Measurements from ENCODE around the gene PPFIBP1. TPM values are rescaled to one million over a fixed set of nuclear protein-coding genes. Genes with fewer than 3 reads are reported as not detected.

PPFIBP1 gene
- total RNA-seq, 3 donors from 2014 or later, result 34.4 to 86.5 (median 84.0) TPM

DNA sequence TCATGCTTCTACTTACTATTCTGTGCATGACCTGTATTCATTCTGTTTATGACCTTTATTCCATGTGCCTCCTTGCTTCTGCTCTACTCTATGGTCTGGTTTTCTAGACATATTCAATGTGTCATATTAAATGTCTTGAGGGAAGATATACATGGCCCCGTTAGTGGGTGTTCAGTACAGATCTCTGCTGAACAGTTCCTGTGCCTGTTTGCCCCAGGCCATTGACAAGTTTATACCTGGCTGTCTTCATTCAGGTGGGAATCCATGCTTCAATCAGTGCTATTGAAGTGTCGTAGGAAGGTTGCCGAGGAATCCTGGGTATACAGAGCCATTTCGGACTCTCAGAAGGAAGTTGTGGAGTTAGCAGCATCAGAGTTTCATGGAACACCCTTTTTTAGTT, 7.4 kb upstream of the PPFIBP1 start:
- Histone ChIP-seq H3K4me3 (no peak overlapping the region), H3K27ac (no peak overlapping the region), H3K27me3 (no peaks in the 10 kb centered on the region), H3K9me3 (no peaks in the 10 kb centered on the region), H3K36me3 (no peaks in the 10 kb centered on the region), H3K4me1 (no peaks in the 10 kb centered on the region)
- TF ChIP-seq POLR2AphosphoS5 (IDR thresholded peaks at IDR 0.05) (no peak), POLR2A (IDR thresholded peaks at IDR 0.05) (no peak)
- TF ChIP-seq, protein P1, sequence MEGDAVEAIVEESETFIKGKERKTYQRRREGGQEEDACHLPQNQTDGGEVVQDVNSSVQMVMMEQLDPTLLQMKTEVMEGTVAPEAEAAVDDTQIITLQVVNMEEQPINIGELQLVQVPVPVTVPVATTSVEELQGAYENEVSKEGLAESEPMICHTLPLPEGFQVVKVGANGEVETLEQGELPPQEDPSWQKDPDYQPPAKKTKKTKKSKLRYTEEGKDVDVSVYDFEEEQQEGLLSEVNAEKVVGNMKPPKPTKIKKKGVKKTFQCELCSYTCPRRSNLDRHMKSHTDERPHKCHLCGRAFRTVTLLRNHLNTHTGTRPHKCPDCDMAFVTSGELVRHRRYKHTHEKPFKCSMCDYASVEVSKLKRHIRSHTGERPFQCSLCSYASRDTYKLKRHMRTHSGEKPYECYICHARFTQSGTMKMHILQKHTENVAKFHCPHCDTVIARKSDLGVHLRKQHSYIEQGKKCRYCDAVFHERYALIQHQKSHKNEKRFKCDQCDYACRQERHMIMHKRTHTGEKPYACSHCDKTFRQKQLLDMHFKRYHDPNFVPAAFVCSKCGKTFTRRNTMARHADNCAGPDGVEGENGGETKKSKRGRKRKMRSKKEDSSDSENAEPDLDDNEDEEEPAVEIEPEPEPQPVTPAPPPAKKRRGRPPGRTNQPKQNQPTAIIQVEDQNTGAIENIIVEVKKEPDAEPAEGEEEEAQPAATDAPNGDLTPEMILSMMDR (IDR thresholded peaks at IDR 0.05), result no peak
- no peak for DNase-seq (ENCODE audit: low spot score in 2 of 2)
- intact Hi-C loops (cut with DNase I; ENCODE audit: low total_unique reads), result loop anchor here (2.0 kb wide), 1 partner anchor 76 kb away; no protein-coding TSS in a partner anchor

DNA sequence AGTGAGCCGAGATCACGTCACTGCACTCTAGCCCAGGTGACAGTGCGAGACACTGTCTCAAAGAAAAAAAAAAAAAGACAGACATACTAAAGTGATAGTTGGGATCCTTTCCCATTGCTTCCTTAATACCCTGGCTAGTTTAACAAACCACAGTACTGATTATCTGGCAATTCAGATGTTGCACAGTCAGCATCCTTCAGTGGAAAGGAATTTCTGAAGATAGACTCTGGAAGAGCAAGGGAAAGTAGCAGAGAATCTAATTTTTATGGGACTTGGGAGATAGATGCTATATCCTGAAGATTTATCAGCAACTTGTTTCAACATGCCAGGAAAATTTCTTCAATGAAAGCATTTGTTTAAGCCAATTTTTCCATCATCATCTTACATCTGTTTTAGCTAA, 6.5 kb upstream of the PPFIBP1 start:
- no peak for DNase-seq (ENCODE audit: low spot score in 2 of 2)
- Histone ChIP-seq H3K9me3 (no peaks in the 10 kb centered on the region), H3K4me1 (no peaks in the 10 kb centered on the region), H3K36me3 (no peaks in the 10 kb centered on the region), H3K27me3 (no peaks in the 10 kb centered on the region), H3K27ac (no peak overlapping the region), H3K4me3 (no peak overlapping the region)
- intact Hi-C loops (cut with DNase I; ENCODE audit: low total_unique reads), result loop anchor here (2.0 kb wide), 1 partner anchor 75 kb away; no protein-coding TSS in a partner anchor
- TF ChIP-seq POLR2AphosphoS5 (IDR thresholded peaks at IDR 0.05), result no peak
- no peak for TF ChIP-seq POLR2A (IDR thresholded peaks at IDR 0.05)
- TF ChIP-seq, protein P1 (IDR thresholded peaks at IDR 0.05), result no peak

DNA sequence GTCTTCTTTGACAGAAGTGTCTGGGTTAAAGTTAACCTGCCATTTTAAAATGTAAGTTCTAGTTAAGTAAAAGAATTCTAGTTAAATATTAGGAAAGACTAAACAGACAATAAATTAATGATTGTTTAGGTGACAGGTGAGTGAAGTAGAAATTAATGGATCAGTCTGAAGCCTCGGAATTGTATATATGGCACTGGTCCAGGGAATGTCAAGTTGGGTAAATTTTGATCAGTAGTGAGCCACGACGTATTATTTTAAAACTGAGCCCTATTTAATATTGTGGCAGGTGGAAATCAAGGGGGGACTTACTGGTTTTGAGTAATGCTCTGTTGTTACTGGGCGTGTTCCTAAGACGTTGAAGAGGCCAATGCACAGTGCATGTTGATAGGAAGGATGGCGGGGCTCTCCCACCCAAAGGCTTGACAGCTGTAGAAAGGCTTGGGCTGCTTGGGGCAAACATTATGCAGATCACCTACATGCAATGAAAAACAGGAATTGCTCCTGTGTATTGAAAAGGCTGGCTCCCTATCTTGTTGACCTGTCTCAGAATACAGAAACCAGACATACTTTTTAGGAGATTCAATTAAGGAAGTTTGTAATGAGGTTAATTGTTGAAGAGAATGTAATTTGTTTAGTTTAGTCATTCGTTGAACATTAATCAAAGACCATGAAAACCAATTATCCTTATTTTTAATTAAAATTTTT, 5.9 kb upstream of the PPFIBP1 start:
- no peaks in the 10 kb centered on the region for H3K36me3 ChIP-seq
- no peaks in the 10 kb centered on the region for H3K27me3 ChIP-seq
- no peak for DNase-seq (ENCODE audit: low spot score in 2 of 2)
- no peak overlapping the region for H3K27ac ChIP-seq
- intact Hi-C loops (cut with DNase I; ENCODE audit: low total_unique reads), result loop anchor here (2.0 kb wide), 1 partner anchor 75 kb away; no protein-coding TSS in a partner anchor
- no peak overlapping the region for H3K4me3 ChIP-seq
- no peaks in the 10 kb centered on the region for H3K9me3 ChIP-seq
- TF ChIP-seq, protein P1 (IDR thresholded peaks at IDR 0.05), result no peak
- H3K4me1 ChIP-seq, result no peaks in the 10 kb centered on the region

DNA sequence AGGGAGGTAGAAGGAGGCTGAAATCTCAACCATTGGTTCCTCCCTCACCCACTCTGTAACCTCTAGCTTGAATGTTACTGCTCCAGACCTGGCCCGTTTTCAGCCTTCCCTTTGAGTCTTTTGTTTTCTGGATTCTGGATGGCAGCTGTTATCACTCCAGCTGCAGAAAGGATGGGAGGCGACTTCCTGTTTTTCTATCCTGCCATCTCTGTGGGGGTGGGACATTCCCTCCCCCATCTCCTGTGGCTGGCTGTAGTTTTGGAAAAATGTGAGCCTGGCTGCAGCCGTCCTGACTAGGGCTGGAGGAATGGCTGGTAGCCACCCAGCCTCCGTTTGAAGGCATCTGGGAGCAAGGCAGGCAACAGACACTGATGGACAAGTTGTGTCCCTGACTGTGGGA, 2.9 kb upstream of the PPFIBP1 start:
- Histone ChIP-seq H3K9me3 (no peaks in the 10 kb centered on the region), H3K4me1 (no peaks in the 10 kb centered on the region), H3K4me3 (no peak overlapping the region), H3K27ac (peak overlapping the region in 1 of 2 donors; percentile 35), H3K36me3 (no peaks in the 10 kb centered on the region), H3K27me3 (no peaks in the 10 kb centered on the region)
- TF ChIP-seq POLR2AphosphoS5 (IDR thresholded peaks at IDR 0.05), result no peak
- no peak for TF ChIP-seq POLR2A (IDR thresholded peaks at IDR 0.05)
- TF ChIP-seq, protein P1 (IDR thresholded peaks at IDR 0.05), result no peak
- intact Hi-C loops (cut with DNase I; ENCODE audit: low total_unique reads), result no loop called here
- DNase-seq (ENCODE audit: low spot score in 2 of 2), result no peak

DNA sequence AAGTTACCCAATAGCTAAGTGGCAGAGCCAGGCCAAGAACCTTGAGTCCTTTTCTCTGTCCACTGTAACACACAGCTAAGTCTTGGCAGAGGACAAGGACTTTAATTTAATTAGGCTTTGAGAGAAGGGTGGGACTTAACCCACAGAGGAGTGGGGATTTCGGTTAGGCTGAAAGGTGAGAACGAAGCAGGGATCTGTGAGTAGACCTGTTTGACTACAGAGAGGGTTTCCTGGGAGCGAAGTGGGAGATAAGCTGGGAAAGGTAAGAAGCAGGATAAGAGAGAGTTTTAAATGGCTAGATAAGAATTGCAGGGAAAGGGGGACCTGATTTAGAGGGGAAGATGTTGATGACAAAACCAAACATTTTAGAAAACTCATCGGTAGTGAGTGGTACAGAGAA, 2.0 kb upstream of the PPFIBP1 start:
- intact Hi-C loops (cut with DNase I; ENCODE audit: low total_unique reads), result no loop called here
- no peaks in the 10 kb centered on the region for H3K27me3 ChIP-seq

More for the DNA sequence above, 2.0 kb upstream of the PPFIBP1 start:
- Histone ChIP-seq H3K36me3 (no peaks in the 10 kb centered on the region), H3K4me3 (no peak overlapping the region), H3K9me3 (no peaks in the 10 kb centered on the region), H3K27ac (peak overlapping the region in 1 of 2 donors; percentile 10), H3K4me1 (no peaks in the 10 kb centered on the region)
- TF ChIP-seq, protein P1 (IDR thresholded peaks at IDR 0.05), result no peak
- DNase-seq (ENCODE audit: low spot score in 2 of 2), result no peak

All from breast epithelium (tissue), 4 donors.